ENCODE data around the gene NDUFS3.

Gene NDUFS3

GRCh38 chr11:47571895-47572294, 7.0 kb upstream of the NDUFS3 start:
- Mint-ChIP-seq H3K27ac (peak overlapping the region; percentile 58), H3K4me1 (peaks cover 2% of the 10 kb centered on the region), H3K9me3 (no peaks in the 10 kb centered on the region), H3K4me3 (no peak overlapping the region), H3K36me3 (peaks cover 81% of the 10 kb centered on the region)
- ATAC-seq (no peak), DNase-seq (ENCODE audit: low spot score in 2 of 2) (no peak)

GRCh38 chr11:47572715-47573255, 6.1 kb upstream of the NDUFS3 start:
- peak overlapping the region; percentile 58 for H3K27ac Mint-ChIP-seq
- H3K4me3 Mint-ChIP-seq, result no peak overlapping the region
- peaks cover 10% of the 10 kb centered on the region for H3K4me1 Mint-ChIP-seq
- no peaks in the 10 kb centered on the region for H3K9me3 Mint-ChIP-seq
- ATAC-seq (no peak), DNase-seq (ENCODE audit: low spot score in 2 of 2) (no peak)
- peaks cover 88% of the 10 kb centered on the region for H3K36me3 Mint-ChIP-seq

GRCh38 chr11:47573321-47573720, 5.6 kb upstream of the NDUFS3 start:
- no peak for ATAC-seq
- Mint-ChIP-seq H3K4me3 (no peak overlapping the region), H3K9me3 (no peaks in the 10 kb centered on the region), H3K4me1 (peaks cover 13% of the 10 kb centered on the region), H3K27ac (no peak overlapping the region), H3K36me3 (peaks cover 92% of the 10 kb centered on the region)
- no peak for DNase-seq (ENCODE audit: low spot score in 2 of 2)

GRCh38 chr11:47577460-47578041, 1.3 kb upstream of the NDUFS3 start:
- Mint-ChIP-seq H3K36me3 (peaks cover 94% of the 10 kb centered on the region), H3K27ac (peak overlapping the region; percentile 100), H3K9me3 (no peaks in the 10 kb centered on the region), H3K4me3 (peak overlapping the region; percentile 100), H3K4me1 (peaks cover 33% of the 10 kb centered on the region)
- DNase-seq (ENCODE audit: low spot score in 2 of 2), result no peak
- no peak for ATAC-seq

GRCh38 chr11:47583844-47584243, 5.0 kb downstream of the NDUFS3 start:
- peaks cover 22% of the 10 kb centered on the region for H3K4me1 Mint-ChIP-seq
- no peaks in the 10 kb centered on the region for H3K9me3 Mint-ChIP-seq
- no peak overlapping the region for H3K27ac Mint-ChIP-seq
- peaks cover 66% of the 10 kb centered on the region for H3K36me3 Mint-ChIP-seq
- DNase-seq (ENCODE audit: low spot score in 2 of 2) (no peak), ATAC-seq (no peak)
- no peak overlapping the region for H3K4me3 Mint-ChIP-seq

GRCh38 chr11:47586098-47586855, 7.4 kb downstream of the NDUFS3 start, which contains the start of gene FAM180B:
FAM180B (plus strand) TSS chr11:47586678; CDS start chr11:47586769, 91 bp downstream.
- DNase-seq (ENCODE audit: low spot score in 2 of 2) (no peak), ATAC-seq (no peak)
- H3K4me1 Mint-ChIP-seq, result peaks cover 7% of the 10 kb centered on the region
- peaks cover 44% of the 10 kb centered on the region for H3K36me3 Mint-ChIP-seq
- H3K27ac Mint-ChIP-seq, result peak within 1 kb of the TSS; percentile 74
- no peak within 1 kb of the TSS for H3K4me3 Mint-ChIP-seq
- no peaks in the 10 kb centered on the region for H3K9me3 Mint-ChIP-seq

GRCh38 chr11:47587039-47587716, 8.3 kb downstream of the NDUFS3 start:
- ATAC-seq (no peak), DNase-seq (ENCODE audit: low spot score in 2 of 2) (no peak)
- Mint-ChIP-seq H3K4me3 (no peak overlapping the region), H3K4me1 (peaks cover 7% of the 10 kb centered on the region), H3K27ac (peak overlapping the region; percentile 74), H3K36me3 (peaks cover 35% of the 10 kb centered on the region), H3K9me3 (no peaks in the 10 kb centered on the region)

GRCh38 chr11:47587723-47588326, 9.0 kb downstream of the NDUFS3 start:
- peak overlapping the region; percentile 74 for H3K27ac Mint-ChIP-seq

GRCh38 chr11:47589118-47589517, 10.2 kb downstream of the NDUFS3 start:
- no peak overlapping the region for H3K4me3 Mint-ChIP-seq
- DNase-seq (ENCODE audit: low spot score in 2 of 2), result no peak
- no peaks in the 10 kb centered on the region for H3K9me3 Mint-ChIP-seq
- H3K27ac Mint-ChIP-seq, result peak overlapping the region; percentile 70
- ATAC-seq, result no peak
- H3K36me3 Mint-ChIP-seq, result peaks cover 15% of the 10 kb centered on the region
- H3K4me1 Mint-ChIP-seq, result no peaks in the 10 kb centered on the region

More at GRCh38 chr11:47587723-47588326, 9.0 kb downstream of the NDUFS3 start:
- no peak overlapping the region for H3K4me3 Mint-ChIP-seq
- H3K4me1 Mint-ChIP-seq, result peaks cover 7% of the 10 kb centered on the region
- no peak for DNase-seq (ENCODE audit: low spot score in 2 of 2)
- H3K36me3 Mint-ChIP-seq, result peaks cover 28% of the 10 kb centered on the region
- no peaks in the 10 kb centered on the region for H3K9me3 Mint-ChIP-seq
- ATAC-seq, result no peak

GRCh38 chr11:47589584-47589976, 10.7 kb downstream of the NDUFS3 start:
- H3K27ac Mint-ChIP-seq, result no peak overlapping the region
- ATAC-seq (no peak), DNase-seq (ENCODE audit: low spot score in 2 of 2) (no peak)
- peaks cover 11% of the 10 kb centered on the region for H3K36me3 Mint-ChIP-seq
- H3K9me3 Mint-ChIP-seq, result no peaks in the 10 kb centered on the region
- no peak overlapping the region for H3K4me3 Mint-ChIP-seq
- H3K4me1 Mint-ChIP-seq, result no peaks in the 10 kb centered on the region

- Mint-ChIP-seq H3K4me1 (no peaks in the 10 kb centered on the region), H3K27ac (no peak overlapping the region), H3K36me3 (peaks cover 4% of the 10 kb centered on the region), H3K9me3 (no peaks in the 10 kb centered on the region), H3K4me3 (no peak overlapping the region)
- DNase-seq (ENCODE audit: low spot score in 2 of 2) (no peak), ATAC-seq (no peak)
Measured at GRCh38 chr11:47589977-47590861, 11.3 kb downstream of the NDUFS3 start.

GRCh38 chr11:47591764-47592163, 12.9 kb downstream of the NDUFS3 start:
- ATAC-seq (no peak), DNase-seq (ENCODE audit: low spot score in 2 of 2) (no peak)
- Mint-ChIP-seq H3K4me1 (no peaks in the 10 kb centered on the region), H3K4me3 (no peak overlapping the region), H3K9me3 (no peaks in the 10 kb centered on the region), H3K27ac (no peak overlapping the region), H3K36me3 (no peaks in the 10 kb centered on the region)

GRCh38 chr11:47592251-47592650, 13.4 kb downstream of the NDUFS3 start:
- Mint-ChIP-seq H3K9me3 (no peaks in the 10 kb centered on the region), H3K4me1 (no peaks in the 10 kb centered on the region), H3K27ac (no peak overlapping the region), H3K4me3 (no peak overlapping the region), H3K36me3 (no peaks in the 10 kb centered on the region)
- ATAC-seq (no peak), DNase-seq (ENCODE audit: low spot score in 2 of 2) (no peak)

GRCh38 chr11:47592970-47593369, 14.1 kb downstream of the NDUFS3 start:
- Mint-ChIP-seq H3K9me3 (no peaks in the 10 kb centered on the region), H3K4me1 (no peaks in the 10 kb centered on the region), H3K27ac (no peak overlapping the region), H3K4me3 (no peak overlapping the region), H3K36me3 (no peaks in the 10 kb centered on the region)
- ATAC-seq, result no peak
- no peak for DNase-seq (ENCODE audit: low spot score in 2 of 2)
